HEK293T (cell line): ENCODE data around the gene MAGED2.
"Not testable (repeated sequence)": the region's sequence is repeated elsewhere in the genome, so short reads cannot be mapped to it uniquely, and the experiment has no call there.

Source experiments
- CTCF ChIA-PET: fragments of 350-600 bp; formaldehyde crosslinking; extraction: SDS; loops from one replicate; lab custom pipeline; 2021; ENCODE audit warnings: antibody characterized with exemption, inconsistent platforms; lab: Yijun Ruan, JAX
- POLR2A ChIA-PET: fragments of 350-600 bp; formaldehyde crosslinking; extraction: SDS; loops from one replicate; lab custom pipeline; 2020; ENCODE audit warnings: antibody characterized with exemption, inconsistent platforms; lab: Yijun Ruan, JAX
- DNase-seq: peaks from one replicate; pipeline ENCODE4 v3.0.0; 2012; ENCODE audit warnings: mixed read lengths; ENCODE audit errors: extremely low spot score
- ARNT ChIP-seq: fragments of 450-650 bp; IDR thresholded peaks from 2 replicates; pipeline ENCODE4 v1.6.1; 2017; ENCODE audit warnings: mild to moderate bottlenecking
- BHLHE40 ChIP-seq: fragments of 450-650 bp; IDR thresholded peaks from 2 replicates; pipeline ENCODE4 v1.6.1; 2016; ENCODE audit warnings: mild to moderate bottlenecking, moderate library complexity, borderline replicate concordance
- CTBP1 ChIP-seq: fragments of 450-650 bp; IDR thresholded peaks from 2 replicates; pipeline ENCODE4 v1.6.1; 2016; ENCODE audit warnings: borderline replicate concordance
- ELF4 ChIP-seq: fragments of 450-650 bp; IDR thresholded peaks from 2 replicates; pipeline ENCODE4 v1.6.1; 2017; ENCODE audit warnings: antibody characterized with exemption
- FOXA1 ChIP-seq: fragments of 450-650 bp; IDR thresholded peaks from 2 replicates; pipeline ENCODE4 v1.6.1; 2016; ENCODE audit warnings: mild to moderate bottlenecking
- FOXK2 ChIP-seq: fragments of 450-650 bp; IDR thresholded peaks from 2 replicates; pipeline ENCODE4 v1.6.1; 2016; ENCODE audit warnings: mild to moderate bottlenecking
- FOXM1 ChIP-seq: fragments of 450-650 bp; IDR thresholded peaks from 2 replicates; pipeline ENCODE4 v1.6.1; 2017; ENCODE audit warnings: mild to moderate bottlenecking, borderline replicate concordance
- HDGF ChIP-seq: fragments of 450-650 bp; IDR thresholded peaks from 2 replicates; pipeline ENCODE4 v1.6.1; 2017; ENCODE audit warnings: antibody characterized with exemption, borderline replicate concordance
- L3MBTL2 ChIP-seq: fragments of 450-650 bp; conservative IDR thresholded peaks from 2 replicates; pipeline ENCODE4 v1.6.1; 2016; ENCODE audit warnings: mild to moderate bottlenecking
- LEF1 ChIP-seq: fragments of 450-650 bp; IDR thresholded peaks from 2 replicates; pipeline ENCODE4 v1.6.1; 2017; ENCODE audit warnings: mild to moderate bottlenecking, borderline replicate concordance
- NFRKB ChIP-seq: fragments of 450-650 bp; IDR thresholded peaks from 2 replicates; pipeline ENCODE4 v1.6.1; 2016; ENCODE audit warnings: mild to moderate bottlenecking, moderate library complexity
- PKNOX1 ChIP-seq: fragments of 450-650 bp; IDR thresholded peaks from 2 replicates; pipeline ENCODE4 v1.6.1; 2016
- SP1 ChIP-seq: fragments of 450-650 bp; IDR thresholded peaks from 2 replicates; pipeline ENCODE4 v1.6.1; 2017
- SUZ12 ChIP-seq: fragments of 450-650 bp; IDR thresholded peaks from 2 replicates; pipeline ENCODE4 v1.6.1; 2016; ENCODE audit warnings: mild to moderate bottlenecking
- TARDBP ChIP-seq: fragments of 450-650 bp; IDR thresholded peaks from 2 replicates; pipeline ENCODE4 v1.6.1; 2016
- ZNF384 ChIP-seq: fragments of 450-650 bp; IDR thresholded peaks from 2 replicates; pipeline ENCODE4 v1.6.1; 2016

The MAGED2 gene

DNA sequence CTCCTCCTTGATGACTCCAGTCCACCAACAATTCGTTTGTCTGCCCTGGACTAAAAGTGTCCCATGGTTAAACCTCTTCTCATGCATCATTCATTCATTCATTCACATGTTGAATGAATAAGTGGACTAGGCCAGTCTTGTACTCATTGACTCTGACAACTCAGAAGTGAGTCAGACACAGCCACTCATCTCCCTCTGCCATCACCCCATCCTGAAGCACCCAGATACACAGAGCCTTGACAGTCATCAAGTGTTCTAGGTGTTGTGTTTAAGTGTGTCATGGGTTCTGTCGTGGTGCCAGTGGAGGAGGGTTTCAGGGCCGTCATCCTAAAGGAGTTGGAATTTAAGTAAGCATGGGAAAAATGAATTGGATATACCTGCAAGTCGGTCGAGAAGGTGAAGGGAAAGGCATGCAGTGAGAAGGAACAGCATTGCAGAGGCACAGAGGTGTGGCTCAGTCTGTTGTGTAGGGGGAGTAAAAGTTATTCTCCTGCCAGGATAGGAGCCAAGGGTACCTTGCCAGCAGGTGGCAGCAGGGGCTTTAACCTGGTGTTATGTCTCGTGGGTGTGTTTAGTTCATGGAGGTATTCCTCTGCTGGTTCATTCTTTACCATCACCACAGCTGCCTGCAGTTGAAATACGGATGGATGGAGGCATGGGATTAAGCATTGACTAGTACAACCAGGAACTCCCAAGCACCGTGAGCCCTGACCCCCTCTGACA lies 18.3 kb downstream of the MAGED2 start:
- TF ChIP-seq HDGF: no peak
- no peak for TF ChIP-seq SUZ12
- no peak for TF ChIP-seq BHLHE40
- no peak for TF ChIP-seq ARNT
- TF ChIP-seq TARDBP: no peak
- TF ChIP-seq SP1: no peak
- no peak for TF ChIP-seq CTBP1
- TF ChIP-seq NFRKB: no peak
- TF ChIP-seq FOXA1: no peak
- no peak for TF ChIP-seq ELF4
- no peak for TF ChIP-seq LEF1
- DNase-seq: no peak
- ChIA-PET CTCF (no interaction called here), POLR2A (no interaction called here)

DNA sequence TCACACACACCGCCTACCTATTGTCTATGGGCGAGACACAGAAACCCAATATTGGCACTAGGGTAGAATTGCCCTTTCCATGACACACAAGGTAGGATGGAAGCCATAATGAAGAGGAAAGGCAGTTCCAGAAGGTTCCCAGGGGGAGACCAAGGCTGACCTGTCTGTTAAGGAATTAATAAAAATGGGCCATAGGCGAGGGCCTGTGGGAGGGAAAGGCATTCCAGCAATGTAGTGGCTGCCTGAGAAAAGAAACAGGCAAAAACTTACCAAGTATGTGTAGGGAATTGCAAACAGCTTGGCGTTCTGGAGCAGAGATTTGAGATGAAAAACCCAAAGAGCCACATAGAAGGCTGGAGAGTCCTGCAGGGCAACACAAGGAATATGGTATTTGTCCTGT lies 19.1 kb downstream of the MAGED2 start:
- DNase-seq: no peak
- ChIA-PET CTCF (no interaction called here), POLR2A (no interaction called here)
- TF ChIP-seq LEF1: no peak
- TF ChIP-seq L3MBTL2: no peak
- TF ChIP-seq HDGF: no peak
- no peak for TF ChIP-seq ARNT
- TF ChIP-seq PKNOX1: no peak
- no peak for TF ChIP-seq NFRKB
- no peak for TF ChIP-seq ZNF384
- no peak for TF ChIP-seq BHLHE40
- TF ChIP-seq CTBP1: no peak
- no peak for TF ChIP-seq FOXA1
- no peak for TF ChIP-seq SUZ12
- TF ChIP-seq SP1: no peak
- no peak for TF ChIP-seq TARDBP
- no peak for TF ChIP-seq ELF4

GRCh38 chrX:54838583-54838982 lies 31.0 kb downstream of the MAGED2 start:
- POLR2A ChIA-PET: no interaction called here
- no peak for DNase-seq
- TF ChIP-seq LEF1: no peak
- no peak for TF ChIP-seq SP1
- no peak for TF ChIP-seq TARDBP
- no peak for TF ChIP-seq L3MBTL2
- no peak for TF ChIP-seq ELF4
- TF ChIP-seq NFRKB: no peak
- TF ChIP-seq SUZ12: no peak
- no peak for TF ChIP-seq BHLHE40
- TF ChIP-seq CTBP1: no peak
- no peak for TF ChIP-seq ARNT
- no peak for TF ChIP-seq PKNOX1
- no peak for TF ChIP-seq FOXM1
- no peak for TF ChIP-seq ZNF384
- TF ChIP-seq HDGF: no peak
- no peak for TF ChIP-seq FOXK2
- no peak for TF ChIP-seq FOXA1
- CTCF ChIA-PET: no interaction called here

- CTCF ChIA-PET, POLR2A ChIA-PET, DNase-seq: not testable (repeated sequence)
These were observed 33.8 kb downstream of the MAGED2 start for GRCh38 chrX:54841184-54841874.

DNA sequence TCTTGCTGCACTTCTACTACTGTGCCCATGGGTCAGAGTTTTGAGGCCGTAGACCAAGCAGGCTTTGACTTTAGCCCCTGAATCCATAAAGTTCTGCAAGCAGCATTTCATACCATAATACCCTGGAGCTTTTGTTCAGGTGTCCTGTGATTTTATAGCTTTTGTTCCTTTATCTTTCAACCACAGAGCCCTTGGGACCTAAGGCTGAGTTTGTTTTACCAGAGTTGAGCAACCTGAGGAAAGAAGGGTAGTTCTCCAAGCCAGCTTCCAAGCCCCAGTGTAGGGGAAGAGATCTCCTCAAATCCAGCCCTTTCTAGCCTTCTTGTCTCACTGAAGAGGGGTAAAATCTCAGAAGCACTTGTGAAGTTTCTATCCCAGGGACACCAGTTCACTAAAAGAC lies 35.1 kb downstream of the MAGED2 start:
- TF ChIP-seq FOXM1 (no peak), CTBP1 (no peak), ZNF384 (no peak), TARDBP (no peak), SP1 (no peak), NFRKB (no peak), SUZ12 (no peak), HDGF (no peak), FOXK2 (no peak), BHLHE40 (no peak), LEF1 (no peak), PKNOX1 (no peak), FOXA1 (no peak), ELF4 (no peak)
- DNase-seq: no peak
- CTCF ChIA-PET: interaction anchor here (0.7 kb wide), 1 partner anchor 70 kb away, joined by 3 read pairs; no protein-coding TSS in a partner anchor
- POLR2A ChIA-PET: no interaction called here

DNA sequence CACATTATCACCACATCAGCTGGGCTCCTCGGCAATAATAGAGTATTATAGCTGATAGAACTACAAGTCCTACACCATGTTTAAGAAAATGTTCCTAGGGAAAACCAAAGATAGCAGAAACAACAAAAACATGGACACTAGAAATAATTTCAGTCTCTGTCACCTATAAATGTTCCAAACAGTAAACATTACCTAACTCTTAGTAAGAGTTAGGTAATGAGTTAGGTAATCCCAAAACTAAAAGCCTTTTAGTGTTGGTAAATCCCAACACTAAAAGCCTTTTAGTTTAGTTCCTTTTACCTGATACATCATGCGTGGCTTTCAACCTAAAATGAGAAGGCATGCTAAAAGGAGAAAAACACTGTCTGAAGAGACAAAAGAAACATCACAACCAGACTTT lies 35.5 kb downstream of the MAGED2 start:
- DNase-seq: no peak
- CTCF ChIA-PET: no interaction called here
- POLR2A ChIA-PET: no interaction called here
- TF ChIP-seq LEF1 (no peak), ELF4 (no peak), CTBP1 (no peak), SP1 (no peak), NFRKB (no peak), FOXM1 (no peak), TARDBP (no peak), FOXK2 (no peak), SUZ12 (no peak), ZNF384 (no peak), L3MBTL2 (no peak), HDGF (no peak), BHLHE40 (no peak)

DNA sequence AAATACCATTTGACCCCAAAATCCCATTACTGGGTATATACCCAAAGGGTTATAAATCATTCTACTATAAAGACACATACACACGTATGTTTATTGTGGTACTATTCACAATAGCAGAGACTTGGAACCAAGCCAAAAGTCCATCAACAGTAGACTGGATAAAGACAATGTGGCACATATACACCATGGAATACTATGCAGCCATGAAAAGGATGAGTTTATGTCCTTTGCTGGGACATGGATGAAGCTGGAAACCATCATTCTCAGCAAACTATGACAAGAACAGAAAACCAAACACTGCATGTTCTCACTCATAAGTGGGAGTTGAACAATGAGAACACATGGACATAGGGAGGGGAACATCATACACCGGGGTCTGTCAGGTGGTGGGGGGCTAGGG lies 40.2 kb downstream of the MAGED2 start:
- POLR2A ChIA-PET, CTCF ChIA-PET, DNase-seq: not testable (repeated sequence)
